HG02798 (cell line): ENCODE data around the gene UBE3A.

Experiments used
- ATAC-seq: cut with Tn5 transposase; IDR thresholded peaks from one replicate; pipeline ENCODE4 v1.9.1; 2021; ENCODE audit warnings: mild to moderate bottlenecking; ENCODE audit not compliant: unreplicated experiment, poor library complexity

UBE3A gene

DNA sequence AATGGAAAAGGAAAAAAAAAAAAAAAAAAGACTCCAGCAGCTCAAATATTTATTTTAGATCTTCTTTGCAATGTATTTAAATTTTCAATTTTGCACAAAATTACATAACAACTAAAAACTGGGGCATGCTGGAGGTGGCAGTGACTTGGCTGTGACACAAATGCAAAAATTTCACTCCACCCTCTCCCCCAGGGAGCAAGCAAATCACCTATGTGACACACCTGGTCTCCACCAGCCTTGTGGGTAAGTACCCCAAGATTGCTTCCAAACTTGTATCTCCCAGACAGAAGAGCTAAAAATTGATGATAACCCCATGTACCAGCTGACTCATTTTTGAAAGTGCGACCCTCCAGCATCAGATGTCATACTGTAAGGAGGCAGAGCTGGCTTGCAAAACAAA lies 32.0 kb downstream of the UBE3A start:
- no peak for ATAC-seq

DNA sequence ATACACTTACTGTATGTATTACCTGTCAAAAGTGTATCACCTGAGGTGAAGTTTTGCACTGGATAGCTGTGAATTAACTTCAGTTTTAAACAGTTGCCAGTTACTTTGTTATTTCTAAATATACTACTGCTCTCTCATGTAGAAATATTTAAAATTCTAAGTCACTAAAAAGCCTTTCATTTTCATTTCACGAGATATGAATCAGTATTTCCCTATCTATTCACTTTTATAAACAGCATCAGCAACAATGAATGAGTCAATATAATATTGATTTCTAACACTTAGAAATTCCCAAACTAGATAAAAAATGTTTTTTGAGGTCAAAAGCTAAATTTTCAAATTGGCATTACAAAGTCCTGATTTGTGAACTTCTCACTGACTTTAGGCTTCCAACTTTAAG lies 32.6 kb downstream of the UBE3A start:
- ATAC-seq = no peak

DNA sequence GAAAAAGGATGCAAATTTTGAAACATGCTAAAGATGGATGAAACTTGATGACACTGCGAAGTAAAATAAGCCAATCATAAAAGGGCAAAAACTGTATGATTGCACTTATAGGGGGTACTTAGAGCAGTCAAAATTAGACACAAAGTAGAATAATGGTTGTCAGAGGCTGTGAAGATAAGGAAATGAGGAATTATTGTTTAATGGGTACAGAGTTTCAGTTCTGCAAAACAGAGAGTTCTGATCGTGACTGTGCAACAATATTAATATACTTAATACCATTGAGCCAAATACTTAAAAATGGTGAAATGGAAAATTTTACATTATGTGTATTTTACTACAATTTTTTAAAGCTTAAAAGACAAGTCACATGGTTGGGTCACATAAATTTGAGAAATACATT lies 35.1 kb downstream of the UBE3A start:
- no peak for ATAC-seq

DNA sequence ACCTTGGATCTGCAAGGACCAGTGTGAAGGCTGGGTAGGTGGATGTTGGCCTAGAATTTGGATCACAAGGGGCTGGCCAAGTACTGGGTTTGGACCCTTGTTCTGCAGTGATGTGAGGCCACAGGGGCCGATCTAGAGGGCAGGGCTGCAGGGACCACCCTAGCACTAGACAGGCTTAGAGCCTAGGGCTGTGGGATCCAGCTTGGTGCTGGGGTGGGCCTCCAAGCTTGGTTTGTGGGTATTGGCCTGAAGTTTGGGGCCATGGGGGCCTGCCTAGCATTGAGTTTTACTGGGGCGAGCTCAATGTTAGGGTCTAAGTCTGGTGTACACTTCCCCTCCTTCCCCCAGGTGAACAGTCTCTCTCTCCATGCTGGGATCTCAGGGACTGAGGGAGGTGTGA lies 36.5 kb downstream of the UBE3A start:
- no peak for ATAC-seq

DNA sequence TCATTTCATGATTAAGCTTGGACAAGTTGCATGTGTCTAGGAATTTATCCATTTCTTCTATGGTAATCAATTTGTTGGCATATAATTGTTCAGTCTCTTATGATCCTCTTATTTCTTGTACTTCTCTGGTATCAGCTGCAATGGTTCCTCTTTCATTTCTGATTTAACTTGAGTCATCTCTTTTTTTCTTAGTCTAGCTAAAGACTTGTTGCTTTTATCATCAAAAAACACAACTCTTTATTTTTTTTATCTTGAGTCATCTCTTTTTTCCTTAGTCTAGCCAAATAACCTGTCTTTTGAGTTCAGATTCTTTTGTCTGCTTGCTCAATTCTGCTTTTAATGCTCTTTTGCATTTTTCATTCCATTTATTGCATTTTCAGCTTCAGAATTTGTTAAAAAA lies 37.3 kb downstream of the UBE3A start:
- ATAC-seq = no peak

DNA sequence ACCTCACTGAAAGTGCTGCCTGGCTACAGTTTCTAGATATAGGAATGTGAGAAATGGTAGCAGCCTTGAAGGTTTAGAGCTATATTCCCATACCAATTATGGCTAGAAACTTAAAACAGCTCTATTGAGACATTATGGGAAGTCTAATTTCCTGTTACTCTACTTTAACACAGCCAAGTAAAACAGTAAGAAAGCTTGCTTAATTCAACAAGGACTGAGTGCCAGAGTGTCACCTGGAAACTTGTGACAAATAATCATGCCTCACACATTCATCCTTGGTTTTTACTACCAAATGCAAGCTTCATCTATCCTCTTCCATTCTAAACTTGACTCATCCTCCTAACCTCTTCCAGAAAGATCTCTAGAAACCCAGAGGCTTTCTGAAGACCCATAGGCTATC lies 41.7 kb downstream of the UBE3A start:
- ATAC-seq = no peak

DNA sequence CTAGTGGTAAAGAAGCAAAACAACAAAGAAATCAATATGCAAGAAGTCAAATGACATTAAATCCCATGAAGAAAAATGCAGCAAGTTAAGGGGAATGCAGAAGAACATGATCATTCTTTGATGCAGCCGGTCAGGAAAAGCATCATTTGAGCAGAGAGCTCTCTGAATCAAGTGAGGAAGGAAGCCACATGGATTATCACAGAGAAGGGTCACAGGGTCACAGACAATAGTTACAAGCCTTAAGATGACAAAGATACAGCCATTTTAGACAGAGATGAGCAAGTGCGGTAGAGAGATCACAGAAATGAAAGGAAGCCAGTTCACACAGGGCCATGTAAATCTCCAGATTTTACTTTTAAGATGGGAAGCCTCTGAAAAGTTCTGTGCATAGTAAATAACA lies 43.9 kb downstream of the UBE3A start:
- ATAC-seq = no peak

DNA sequence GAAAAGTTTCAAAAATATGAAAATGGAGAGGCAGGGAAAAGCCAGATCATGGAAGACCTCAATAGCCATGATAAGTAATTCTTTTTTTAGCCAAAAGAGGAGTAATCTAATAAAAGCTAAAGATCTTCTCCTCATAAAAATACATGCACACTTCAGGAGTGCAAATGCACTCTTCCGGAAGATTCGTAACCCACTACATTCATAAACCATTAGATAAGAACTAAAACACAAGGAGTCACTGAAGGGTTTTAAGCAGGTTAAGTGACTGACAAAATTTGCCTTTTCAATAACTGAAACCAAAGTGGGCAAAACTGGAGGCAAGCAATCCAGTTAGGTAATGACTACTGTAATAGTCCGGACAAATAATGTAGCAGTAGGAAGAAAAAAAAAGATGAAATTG lies 46.0 kb downstream of the UBE3A start:
- ATAC-seq = no peak

DNA sequence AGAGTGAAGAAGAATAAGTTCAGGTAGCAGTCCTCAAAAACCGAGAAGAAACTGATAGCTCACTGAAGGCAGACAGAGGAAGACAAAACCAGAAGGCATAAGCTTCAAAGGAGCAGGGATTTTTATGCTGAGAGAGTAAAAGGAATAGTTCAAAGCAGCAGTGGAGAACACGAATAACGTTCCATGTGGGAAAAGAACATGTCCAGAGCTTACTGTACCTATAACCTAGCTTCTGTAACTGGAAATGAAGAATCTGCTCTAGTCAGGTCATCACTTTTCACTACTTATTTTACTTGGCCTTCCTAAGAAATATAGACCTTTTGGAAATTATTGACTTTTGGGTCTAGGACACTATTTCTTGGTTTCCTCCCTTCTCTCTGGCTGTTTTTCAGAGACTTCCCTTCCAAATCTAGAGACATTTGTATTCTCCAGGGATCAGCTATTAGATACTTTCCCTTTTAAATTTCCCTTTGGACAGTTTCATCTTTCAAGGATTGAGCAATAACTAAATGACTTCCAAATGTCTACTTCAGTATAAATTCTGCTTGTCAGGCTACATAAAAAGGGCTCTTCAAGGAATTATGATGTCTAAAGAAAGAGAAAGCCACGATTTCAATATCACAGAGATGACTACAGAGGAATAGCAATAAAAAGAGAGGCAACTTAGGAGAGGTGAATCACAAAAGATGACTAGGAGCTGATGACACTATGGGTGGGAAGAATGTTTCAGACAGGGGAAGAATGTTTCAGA lies 46.7 kb downstream of the UBE3A start:
- ATAC-seq = no peak

DNA sequence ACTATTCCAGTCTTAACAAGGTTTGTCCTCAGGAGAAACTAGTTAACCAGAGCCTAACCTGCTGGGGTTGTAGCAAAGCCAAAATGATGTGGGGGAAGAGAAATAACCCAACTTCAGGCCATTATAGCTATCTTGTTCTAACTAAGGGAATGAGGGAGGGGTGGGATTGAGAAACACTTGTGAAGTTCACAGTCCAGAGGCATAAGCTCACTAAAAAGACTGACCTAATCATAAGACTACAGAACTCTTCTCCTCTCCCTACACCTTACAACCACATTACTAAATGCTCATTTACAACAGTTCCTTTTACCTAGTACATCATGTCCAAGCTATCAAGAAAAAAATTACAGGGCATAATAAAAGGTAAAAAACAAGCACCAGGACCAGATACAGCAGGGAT lies 52.8 kb downstream of the UBE3A start:
- ATAC-seq = no peak

DNA sequence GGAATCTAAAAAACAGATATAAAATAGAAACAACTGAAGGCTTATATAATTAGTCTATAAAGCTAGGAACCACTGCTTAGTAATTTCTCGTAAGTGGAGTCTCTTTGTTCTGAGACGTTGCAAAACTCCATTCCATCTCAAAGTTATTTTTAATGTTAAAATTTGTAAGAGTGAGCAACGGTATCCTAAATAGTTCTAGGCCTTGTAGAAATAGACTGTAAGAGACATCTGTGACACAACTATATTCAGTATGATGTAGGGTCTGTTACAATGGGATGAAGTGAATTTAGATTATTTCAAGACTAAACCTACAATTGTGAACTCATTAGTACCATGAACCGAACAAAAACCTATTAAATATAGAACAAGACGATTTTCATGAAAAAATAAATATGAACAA lies 57.2 kb downstream of the UBE3A start:
- ATAC-seq = no peak

DNA sequence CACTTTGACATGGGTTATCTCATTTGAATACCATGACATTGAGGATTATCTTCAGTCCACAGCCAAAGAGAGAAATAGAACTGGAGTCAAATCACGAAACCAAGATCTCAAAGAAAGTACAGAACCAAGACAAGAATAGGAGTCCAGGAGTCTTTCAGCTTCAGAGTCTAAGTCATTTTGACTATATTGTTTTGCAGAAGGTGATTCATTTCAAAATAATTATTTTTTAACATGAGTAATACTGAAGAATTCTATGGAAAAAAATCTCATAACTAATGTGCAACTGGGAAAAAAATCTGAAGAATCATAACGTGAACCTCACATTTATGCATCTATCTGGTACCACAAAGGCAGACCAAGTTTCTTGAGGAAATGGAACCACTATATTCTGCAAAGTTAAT lies 60.3 kb downstream of the UBE3A start:
- no peak for ATAC-seq

DNA sequence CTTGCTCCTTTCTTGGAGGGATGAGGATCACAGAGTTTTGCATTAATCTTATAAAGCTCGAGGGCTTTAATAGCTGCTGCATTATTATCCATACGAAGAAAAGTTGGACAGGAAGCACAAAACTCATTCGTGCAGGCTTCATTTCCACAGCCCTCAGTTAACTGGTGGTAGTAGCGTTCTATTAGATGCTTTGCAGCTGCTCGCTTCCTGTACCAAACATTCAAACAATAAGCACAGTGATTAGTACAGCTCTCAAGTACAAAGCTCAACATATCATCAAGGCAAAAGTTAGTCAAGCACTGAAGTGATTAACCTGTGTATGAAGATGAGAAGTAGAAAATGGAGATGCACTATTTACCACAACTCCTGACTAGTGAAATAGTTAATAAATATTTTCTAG lies 63.3 kb downstream of the UBE3A start:
- no peak for ATAC-seq

DNA sequence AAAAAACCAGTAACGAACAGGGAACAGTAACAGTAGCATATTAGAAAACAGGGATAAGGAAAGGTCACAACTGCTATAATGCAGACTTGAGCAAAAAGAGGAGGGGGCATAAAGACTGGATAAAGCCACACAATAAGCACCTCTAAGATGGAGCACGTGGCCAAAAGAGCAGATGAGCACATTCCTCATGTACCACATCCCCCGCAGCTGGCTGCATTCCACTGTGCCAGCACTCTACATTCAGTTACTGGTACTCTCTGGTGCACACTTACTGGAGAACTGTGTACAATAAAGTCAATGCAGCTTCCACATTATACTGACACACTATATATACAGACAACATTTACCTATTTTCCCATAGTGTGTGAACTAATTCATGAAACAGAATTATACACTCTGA lies 64.7 kb downstream of the UBE3A start:
- ATAC-seq = no peak

DNA sequence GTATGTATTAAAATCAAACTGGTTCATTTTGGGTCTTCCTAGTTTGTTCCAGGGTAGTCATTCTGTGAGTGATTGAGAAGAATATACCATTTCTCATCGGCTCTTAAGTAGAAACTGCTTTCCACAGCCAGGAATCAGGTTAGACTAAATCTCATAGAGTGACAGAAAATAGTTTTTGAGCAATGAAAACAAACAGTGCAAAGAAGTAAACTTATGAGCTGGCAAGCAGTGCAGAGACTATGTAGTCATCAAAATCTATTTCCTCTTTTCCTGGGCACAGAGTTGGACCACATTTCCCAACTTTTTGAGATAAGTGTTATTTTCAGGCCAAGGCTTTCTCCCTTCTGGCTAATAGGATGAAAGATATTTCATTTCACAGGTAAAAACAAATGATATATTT lies 66.5 kb downstream of the UBE3A start:
- ATAC-seq = no peak

DNA sequence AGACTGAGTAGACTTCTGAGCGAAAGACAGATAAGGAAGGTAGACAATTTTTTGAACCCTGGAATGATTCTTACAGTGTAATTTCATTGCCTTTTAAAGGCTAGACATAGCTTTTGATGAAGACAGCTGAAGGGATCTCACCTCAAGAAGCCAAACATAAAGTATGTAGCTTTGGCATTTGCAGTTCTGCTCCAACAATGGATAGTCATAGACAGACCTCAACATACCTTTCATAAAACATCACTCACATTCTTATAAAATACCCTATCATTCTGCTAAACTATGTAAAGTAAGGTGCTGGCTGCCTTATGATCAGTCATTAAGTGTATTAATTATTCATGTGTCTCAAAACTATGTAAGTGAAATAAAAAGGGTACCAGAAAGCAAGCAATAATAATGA lies 70.0 kb downstream of the UBE3A start:
- ATAC-seq = no peak

DNA sequence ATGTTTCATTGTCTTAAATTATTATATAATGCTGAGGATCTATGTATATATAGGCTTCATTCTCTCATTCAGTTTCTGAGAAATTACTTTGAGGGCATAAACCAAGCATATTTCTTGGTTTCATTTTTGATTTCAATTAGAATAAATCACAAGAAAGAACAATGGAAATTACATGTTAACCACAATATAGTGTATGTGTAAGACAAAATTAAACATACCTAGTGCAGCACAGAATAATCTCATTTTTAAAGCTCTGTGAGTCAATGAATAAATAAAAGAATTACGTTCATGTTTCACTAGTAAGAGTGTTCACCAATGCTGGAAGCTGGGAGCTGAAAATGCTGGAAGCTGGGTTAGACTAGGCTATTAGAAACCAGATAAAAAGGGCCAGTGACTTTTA lies 72.8 kb downstream of the UBE3A start:
- ATAC-seq = no peak

DNA sequence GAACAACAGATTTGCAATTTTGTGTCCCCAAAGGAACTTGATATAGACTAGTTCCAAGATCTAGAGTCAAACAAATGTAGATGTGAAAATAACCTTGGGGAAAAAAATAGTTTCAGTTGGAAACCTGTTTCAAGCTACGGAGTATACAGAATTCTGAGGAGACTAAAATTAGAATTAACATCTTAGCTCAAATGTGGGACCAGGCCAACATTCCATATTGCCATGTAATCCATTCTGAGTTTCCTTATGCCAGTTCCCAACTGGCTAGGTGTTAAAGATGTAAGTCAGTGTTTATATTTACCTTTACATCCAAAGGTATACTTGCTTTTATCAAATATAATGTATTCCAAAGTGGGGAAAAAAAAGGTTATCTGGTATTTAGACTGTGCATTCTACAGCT lies 76.3 kb downstream of the UBE3A start:
- ATAC-seq = no peak

DNA sequence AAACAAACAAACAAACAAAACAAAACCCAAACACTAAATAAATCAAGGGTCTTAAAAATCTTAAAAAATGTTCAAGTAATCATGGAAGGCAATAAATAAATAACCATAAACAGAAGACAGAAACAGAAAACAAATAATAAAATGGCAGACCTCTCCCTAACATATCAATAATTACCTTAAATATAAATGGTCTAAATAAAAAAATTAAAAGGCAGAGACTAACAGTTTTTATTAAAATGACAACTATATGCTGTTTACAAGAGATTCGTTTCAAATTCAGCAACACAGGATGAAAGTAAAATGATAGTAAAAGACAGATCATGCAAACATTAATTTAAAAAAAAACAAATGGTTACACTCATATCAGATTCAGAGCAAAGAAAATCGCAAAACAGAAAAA lies 91.1 kb downstream of the UBE3A start:
- no peak for ATAC-seq

DNA sequence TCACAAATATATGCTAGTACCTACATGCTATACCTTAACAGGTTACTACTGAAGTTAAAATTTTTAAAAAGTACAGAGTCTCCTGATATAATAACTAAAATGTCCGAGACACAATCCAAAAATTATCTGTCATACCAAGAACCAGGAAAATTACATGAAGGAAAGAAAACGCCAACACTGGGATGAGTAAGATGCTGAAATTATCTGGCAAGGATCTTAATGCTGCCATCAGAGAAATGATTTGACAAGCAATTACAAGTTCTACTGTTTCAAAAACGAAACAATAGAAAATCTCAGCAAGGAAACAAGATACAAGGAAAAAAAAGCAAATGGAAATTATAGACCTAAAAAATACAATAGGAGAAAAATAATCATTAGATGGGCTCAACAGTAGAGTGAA lies 92.5 kb downstream of the UBE3A start:
- ATAC-seq = no peak

DNA sequence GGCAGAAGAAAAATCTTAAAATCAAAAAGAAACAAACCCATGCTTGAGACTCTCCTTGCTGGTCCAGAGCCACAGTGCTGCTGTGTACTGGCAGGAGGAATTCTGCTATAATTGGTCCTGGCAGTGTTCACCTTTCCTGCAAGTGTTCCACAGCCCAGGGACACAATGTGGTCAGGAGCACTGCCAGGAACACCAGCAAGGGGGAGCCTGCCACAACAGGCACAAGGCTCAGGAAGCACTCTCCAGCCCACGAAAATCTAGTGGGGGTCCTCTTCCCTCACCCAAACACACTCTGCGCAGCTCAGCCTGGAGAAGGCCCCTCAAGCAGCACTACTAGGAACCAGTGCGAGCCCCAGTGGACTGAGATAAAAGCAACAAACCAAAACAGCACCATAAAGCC lies 92.9 kb downstream of the UBE3A start:
- ATAC-seq = no peak

DNA sequence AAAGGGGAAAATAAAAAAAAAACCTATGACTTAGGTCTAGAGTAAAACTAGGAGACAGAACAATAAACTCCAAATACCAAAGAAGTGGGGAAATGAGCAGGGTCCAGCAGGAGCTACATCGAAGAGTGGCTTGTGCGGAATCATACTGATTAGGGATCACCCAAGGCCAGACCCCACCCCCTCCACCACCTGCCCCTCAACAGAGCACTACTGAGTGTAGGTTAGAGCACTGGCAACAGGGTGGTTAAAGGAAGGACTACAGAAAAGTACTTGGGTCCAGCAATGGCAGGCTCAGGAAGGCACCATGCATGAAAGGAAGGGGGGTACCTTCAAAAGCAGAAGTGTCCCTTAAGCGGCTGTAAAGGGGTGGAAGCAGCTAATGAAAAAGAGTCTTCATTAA lies 96.2 kb downstream of the UBE3A start:
- ATAC-seq = no peak

DNA sequence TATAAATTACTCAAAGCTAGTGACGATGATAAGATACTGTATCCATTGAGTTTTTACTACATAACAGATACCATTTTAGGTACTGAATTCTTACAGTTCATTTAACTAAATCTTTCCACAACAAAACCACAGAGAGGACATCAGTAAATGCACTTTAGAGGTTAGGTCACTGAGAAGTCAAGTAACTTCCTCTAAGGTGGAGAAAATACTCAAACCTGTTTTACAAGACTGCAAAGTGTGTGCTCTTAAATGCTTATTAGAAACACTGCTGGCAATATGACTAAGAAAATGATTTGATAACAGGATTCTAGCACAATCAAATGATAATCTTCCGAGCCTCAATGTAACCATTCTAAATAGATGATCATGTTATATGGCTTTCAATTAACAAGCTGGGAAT lies 99.4 kb downstream of the UBE3A start:
- ATAC-seq = no peak
